Gastrocnemius medialis (tissue), 4 donors: ENCODE results near the gene KRT4. TPM values are rescaled to one million over a fixed set of nuclear protein-coding genes. Genes with fewer than 3 reads are reported as not detected.
"Not testable (repeated sequence)": the region's sequence is repeated elsewhere in the genome, so short reads cannot be mapped to it uniquely, and the experiment has no call there.

ENCODE experiments used
- ATAC-seq, 2 donors: fragments of 150-250 bp; one replicate each; pipeline ENCODE4 v1.9.1; 2016
- DNase-seq, 2 donors: peaks; one replicate each; pipeline ENCODE4 v3.0.0-alpha.2; 2019
- H3K27ac ChIP-seq, 4 donors: fragments of 200-600 bp; sonication (generic); 1 replicate in 1 of 4; 2 replicates in 3 of 4; pipeline ENCODE4 v1.5.1; 2016 to 2018; ENCODE audit warnings: mild to moderate bottlenecking in 2 of 4, moderate library complexity in 1 of 4
- H3K27me3 ChIP-seq, 3 donors: fragments of 200-600 bp; sonication (generic) in 2 of 3; 1 replicate in 1 of 3; 2 replicates in 2 of 3; pipeline versions ENCODE4 v1.5.1 to v1.6.0; 2016 to 2019; ENCODE audit warnings: mild to moderate bottlenecking in 1 of 3, moderate library complexity in 1 of 3
- H3K36me3 ChIP-seq, 2 donors: fragments of 200-600 bp; sonication (generic) in 1 of 2; one replicate each; pipeline ENCODE4 v1.5.1; 2017 to 2018
- H3K4me1 ChIP-seq, 2 donors: fragments of 200-600 bp; sonication (generic) in 1 of 2; one replicate each; pipeline ENCODE4 v1.5.1; 2016 to 2017; ENCODE audit warnings: mild to moderate bottlenecking in 2 of 2
- H3K4me3 ChIP-seq, 4 donors: fragments of 200-600 bp; sonication (generic) in 3 of 4; 1 replicate in 1 of 4; 2 replicates in 3 of 4; pipeline ENCODE4 v1.5.1; 2016 to 2019; ENCODE audit warnings: mild to moderate bottlenecking in 2 of 4
- H3K9me3 ChIP-seq, 3 donors: fragments of 200-600 bp; sonication (generic) in 2 of 3; 1 replicate in 1 of 3; 2 replicates in 2 of 3; pipeline ENCODE4 v1.5.1; 2016 to 2019
- CTCF ChIP-seq, 5 experiments: fragments of 450-650 bp in 3 of 5; fragments of 200-600 bp in 2 of 5; sonication (generic) in 2 of 5; IDR thresholded peaks in 4 of 5; conservative IDR thresholded peaks in 1 of 5; 1 replicate in 4 of 5; 2 replicates in 1 of 5; pipeline ENCODE4 v1.5.1; 2016 to 2019; ENCODE audit warnings: antibody characterized with exemption in 5 of 5, mild to moderate bottlenecking in 3 of 5, moderate library complexity in 3 of 5
- POLR2A ChIP-seq, 2 donors: fragments of 450-650 bp; IDR thresholded peaks; one replicate each; pipeline ENCODE4 v1.6.1; 2017; ENCODE audit warnings: antibody characterized with exemption in 2 of 2, mild to moderate bottlenecking in 2 of 2, moderate library complexity in 2 of 2
- in situ Hi-C, 4 donors: fragments of 200-750 bp; cut with MboI; loops; one replicate each; pipeline versions ENCODE4 v1.15.0 to v1.8.0; 2017; ENCODE audit warnings: low sequenced_read_pairs in 4 of 4
- intact Hi-C: fragments of 100-400 bp; cut with DNase I; formaldehyde crosslinking; loops from one replicate; pipeline ENCODE4 v1.15.1; 2023; ENCODE audit warnings: low total_unique reads
- total RNA-seq, 4 donors: library from RNA; depleted of rRNA; stranded (reverse); fragments of >200 nt; gene quantifications; one replicate each; pipeline versions ENCODE4 v1.1.0 to v1.2.3, GENCODE V29; 2016

KRT4 gene
- total RNA-seq, 4 donors from 2014 or later, result not detected

GRCh38 chr12:52761802-52762201, 52.1 kb downstream of the KRT4 start:
- TF ChIP-seq CTCF (IDR thresholded peaks at IDR 0.05 in 4 of 5, conservative IDR thresholded peaks at IDR 0.05 in 1 of 5) (no peak), POLR2A (IDR thresholded peaks at IDR 0.05) (no peak)

GRCh38 chr12:52761218-52761617, 52.7 kb downstream of the KRT4 start:
- DNase-seq, H3K27ac ChIP-seq, H3K4me3 ChIP-seq, H3K27me3 ChIP-seq, H3K9me3 ChIP-seq, intact Hi-C loops, ATAC-seq, in situ Hi-C loops, H3K36me3 ChIP-seq, H3K4me1 ChIP-seq: not testable (repeated sequence)

More at GRCh38 chr12:52761802-52762201, 52.1 kb downstream of the KRT4 start:
- no peak overlapping the region for H3K27ac ChIP-seq
- H3K9me3 ChIP-seq, result no peaks in the 10 kb centered on the region
- peaks cover 0 to 4% (median 0%) of the 10 kb centered on the region in 3 donors for H3K27me3 ChIP-seq
- no peaks in the 10 kb centered on the region for H3K4me1 ChIP-seq
- H3K36me3 ChIP-seq, result no peaks in the 10 kb centered on the region
- in situ Hi-C loops, result no loop called here
- DNase-seq (no peak), ATAC-seq (no peak)
- H3K4me3 ChIP-seq, result no peak overlapping the region
- intact Hi-C loops, result no loop called here

GRCh38 chr12:52760623-52761022, 53.3 kb downstream of the KRT4 start:
- in situ Hi-C loops (no loop called here), intact Hi-C loops (no loop called here)
- TF ChIP-seq POLR2A (IDR thresholded peaks at IDR 0.05) (no peak), CTCF (IDR thresholded peaks at IDR 0.05 in 4 of 5, conservative IDR thresholded peaks at IDR 0.05 in 1 of 5) (no peak)
- peaks cover 0 to 4% (median 0%) of the 10 kb centered on the region in 3 donors for H3K27me3 ChIP-seq
- no peaks in the 10 kb centered on the region for H3K36me3 ChIP-seq
- no peaks in the 10 kb centered on the region for H3K9me3 ChIP-seq
- H3K27ac ChIP-seq, result no peak overlapping the region
- DNase-seq (no peak), ATAC-seq (no peak)
- H3K4me3 ChIP-seq, result no peak overlapping the region
- H3K4me1 ChIP-seq, result no peaks in the 10 kb centered on the region

GRCh38 chr12:52759695-52760094, 54.2 kb downstream of the KRT4 start:
- Histone ChIP-seq H3K4me3 (no peak overlapping the region), H3K4me1 (no peaks in the 10 kb centered on the region), H3K27ac (no peak overlapping the region), H3K9me3 (no peaks in the 10 kb centered on the region), H3K36me3 (no peaks in the 10 kb centered on the region), H3K27me3 (peaks cover 0 to 4% (median 0%) of the 10 kb centered on the region in 3 donors)
- TF ChIP-seq POLR2A (IDR thresholded peaks at IDR 0.05) (no peak), CTCF (IDR thresholded peaks at IDR 0.05 in 4 of 5, conservative IDR thresholded peaks at IDR 0.05 in 1 of 5) (no peak)
- intact Hi-C loops, result no loop called here
- in situ Hi-C loops, result no loop called here
- ATAC-seq, result no peak
- no peak for DNase-seq

GRCh38 chr12:52759218-52759617, 54.7 kb downstream of the KRT4 start:
- Histone ChIP-seq H3K36me3 (no peaks in the 10 kb centered on the region), H3K27ac (no peak overlapping the region), H3K4me1 (no peaks in the 10 kb centered on the region), H3K9me3 (no peaks in the 10 kb centered on the region), H3K4me3 (no peak overlapping the region), H3K27me3 (peaks cover 0 to 4% (median 0%) of the 10 kb centered on the region in 3 donors)
- in situ Hi-C loops (no loop called here), intact Hi-C loops (no loop called here)
- no peak for ATAC-seq
- DNase-seq, result no peak
- TF ChIP-seq CTCF (IDR thresholded peaks at IDR 0.05 in 4 of 5, conservative IDR thresholded peaks at IDR 0.05 in 1 of 5) (no peak), POLR2A (IDR thresholded peaks at IDR 0.05) (no peak)
